Subcutaneous adipose tissue (tissue), 4 donors: Measurements from ENCODE around the gene PFKP. TPM values are rescaled to one million over a fixed set of nuclear protein-coding genes. Genes with fewer than 3 reads are reported as not detected.

Source experiments
- total RNA-seq, 4 donors: library from RNA; depleted of rRNA; stranded (reverse); fragments of >200 nt; gene quantifications; one replicate each; pipeline ENCODE4 v1.1.0, GENCODE V29; 2016
- TF ChIP-seq, protein P1 (sequence below): fragments of 450-650 bp; IDR thresholded peaks from one replicate; pipeline ENCODE4 v1.5.1; 2016; ENCODE audit warnings: low read depth, mild to moderate bottlenecking, control low read depth, antibody characterized with exemption, moderate library complexity

Gene PFKP
- total RNA-seq, 4 donors from 2014 or later, result 18.3 to 25.3 (median 20.0) TPM

DNA sequence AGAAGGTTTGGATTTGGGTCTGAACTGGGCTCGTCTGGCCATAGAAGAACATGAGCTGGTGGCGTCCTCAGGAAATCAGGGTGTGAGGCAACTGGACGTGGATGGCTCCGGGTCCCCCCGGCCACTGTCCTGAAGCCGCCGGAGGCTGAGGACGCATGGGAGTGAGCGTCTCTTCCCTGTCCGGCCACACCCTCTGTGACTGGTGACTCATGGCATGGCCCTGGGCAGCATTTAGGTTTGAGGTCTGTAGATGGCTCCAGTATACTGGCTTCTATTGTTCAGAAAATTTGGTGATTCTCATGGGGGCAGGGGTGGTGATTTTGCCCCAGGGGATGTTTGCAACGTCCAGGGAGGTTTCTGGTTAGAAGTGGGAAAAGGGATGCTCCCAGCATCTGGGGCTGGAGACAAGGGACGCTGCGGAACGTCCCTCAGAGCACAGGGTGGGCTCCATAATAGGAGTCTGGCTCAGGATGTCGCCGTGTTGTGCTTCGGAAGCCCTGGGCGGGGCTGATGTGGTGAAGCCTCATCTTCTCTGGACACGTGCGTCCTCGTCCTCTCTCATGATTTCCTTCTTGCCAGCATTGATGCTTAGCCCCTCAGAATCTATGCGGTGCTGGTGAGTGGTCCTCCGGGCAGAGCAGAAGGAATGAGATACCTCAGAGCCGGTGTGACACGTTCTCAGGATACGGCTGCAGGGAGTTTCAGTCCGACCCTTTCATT lies 55.3 kb downstream of the PFKP start:
- TF ChIP-seq, protein P1, sequence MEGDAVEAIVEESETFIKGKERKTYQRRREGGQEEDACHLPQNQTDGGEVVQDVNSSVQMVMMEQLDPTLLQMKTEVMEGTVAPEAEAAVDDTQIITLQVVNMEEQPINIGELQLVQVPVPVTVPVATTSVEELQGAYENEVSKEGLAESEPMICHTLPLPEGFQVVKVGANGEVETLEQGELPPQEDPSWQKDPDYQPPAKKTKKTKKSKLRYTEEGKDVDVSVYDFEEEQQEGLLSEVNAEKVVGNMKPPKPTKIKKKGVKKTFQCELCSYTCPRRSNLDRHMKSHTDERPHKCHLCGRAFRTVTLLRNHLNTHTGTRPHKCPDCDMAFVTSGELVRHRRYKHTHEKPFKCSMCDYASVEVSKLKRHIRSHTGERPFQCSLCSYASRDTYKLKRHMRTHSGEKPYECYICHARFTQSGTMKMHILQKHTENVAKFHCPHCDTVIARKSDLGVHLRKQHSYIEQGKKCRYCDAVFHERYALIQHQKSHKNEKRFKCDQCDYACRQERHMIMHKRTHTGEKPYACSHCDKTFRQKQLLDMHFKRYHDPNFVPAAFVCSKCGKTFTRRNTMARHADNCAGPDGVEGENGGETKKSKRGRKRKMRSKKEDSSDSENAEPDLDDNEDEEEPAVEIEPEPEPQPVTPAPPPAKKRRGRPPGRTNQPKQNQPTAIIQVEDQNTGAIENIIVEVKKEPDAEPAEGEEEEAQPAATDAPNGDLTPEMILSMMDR, result no peak

DNA sequence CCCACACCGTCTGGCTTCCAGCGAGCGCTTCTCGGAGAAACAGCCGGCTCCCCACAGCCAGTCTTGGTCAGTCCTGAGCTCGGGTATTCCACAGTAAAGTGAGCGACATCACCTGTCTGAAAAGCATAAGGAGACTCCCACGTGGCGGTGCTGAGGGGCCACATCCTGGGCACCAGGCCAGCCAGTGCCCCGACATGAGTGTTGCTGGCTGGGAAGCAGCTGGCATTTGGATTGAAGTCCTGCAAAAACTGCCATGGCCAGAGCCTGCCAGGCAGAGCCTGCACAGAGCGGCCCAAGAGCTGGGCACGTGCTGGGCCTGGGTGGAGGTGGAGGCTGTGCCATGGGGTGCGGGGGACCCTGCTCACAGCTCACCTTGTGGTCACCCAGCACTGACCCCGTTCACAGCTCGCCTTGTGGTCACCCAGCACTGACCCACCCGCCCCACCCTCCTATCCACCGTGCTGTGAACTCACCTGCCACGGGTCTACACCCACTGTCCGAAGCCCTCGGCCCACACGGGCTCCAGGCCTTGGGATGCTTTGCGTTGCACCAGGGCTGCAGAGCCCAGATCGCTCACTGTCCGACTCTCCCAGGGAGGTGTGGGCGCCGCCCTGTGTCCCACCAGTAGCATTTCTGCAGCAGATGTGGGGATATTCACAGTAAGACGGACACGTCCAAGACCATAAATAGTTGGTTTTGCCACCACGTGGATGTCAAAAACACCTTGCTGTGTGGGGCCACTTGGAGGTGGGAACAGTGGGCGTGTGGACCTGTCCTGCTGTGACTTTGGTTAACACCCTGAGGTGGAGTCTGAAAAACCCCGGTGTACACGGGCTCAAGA lies 56.4 kb downstream of the PFKP start:
- TF ChIP-seq, protein P1, result no peak

DNA sequence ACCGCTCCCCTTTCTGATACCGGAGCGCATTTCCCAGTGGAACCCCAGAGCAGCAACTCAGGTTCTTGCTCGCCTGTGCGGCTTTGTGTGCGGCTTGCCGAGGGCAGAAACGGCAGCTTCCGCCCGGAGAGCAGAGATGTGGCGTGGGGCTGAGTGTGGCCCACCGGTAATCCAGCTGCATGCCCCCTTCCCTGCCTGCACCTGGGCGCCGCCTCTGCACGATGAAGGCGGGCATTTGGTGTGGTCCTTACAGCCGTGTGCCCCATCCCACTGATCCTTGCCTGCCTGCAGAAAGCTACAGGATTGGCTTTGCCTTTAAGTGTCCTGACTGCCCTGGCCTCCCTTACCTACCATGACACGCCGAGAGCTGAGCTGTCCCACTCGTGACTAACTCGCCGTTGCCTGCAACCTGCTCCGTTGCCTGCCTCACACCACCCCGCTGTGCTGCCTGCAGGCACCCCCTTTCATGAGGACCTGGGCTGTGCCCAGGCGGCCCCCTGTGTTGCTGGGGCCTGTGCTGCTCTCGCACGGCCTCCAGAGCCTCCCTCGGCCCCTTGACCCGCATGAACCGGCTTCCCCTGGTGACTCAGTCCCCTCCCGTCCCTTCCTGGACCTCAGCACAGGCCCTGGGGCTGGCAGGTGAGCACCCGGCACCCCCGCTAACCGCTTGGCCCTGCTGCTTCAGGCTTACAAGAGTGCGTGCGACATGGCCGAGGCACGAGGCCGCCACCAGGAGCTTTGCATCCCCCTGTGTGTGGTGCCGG lies 57.2 kb downstream of the PFKP start:
- TF ChIP-seq, protein P1, result no peak

DNA sequence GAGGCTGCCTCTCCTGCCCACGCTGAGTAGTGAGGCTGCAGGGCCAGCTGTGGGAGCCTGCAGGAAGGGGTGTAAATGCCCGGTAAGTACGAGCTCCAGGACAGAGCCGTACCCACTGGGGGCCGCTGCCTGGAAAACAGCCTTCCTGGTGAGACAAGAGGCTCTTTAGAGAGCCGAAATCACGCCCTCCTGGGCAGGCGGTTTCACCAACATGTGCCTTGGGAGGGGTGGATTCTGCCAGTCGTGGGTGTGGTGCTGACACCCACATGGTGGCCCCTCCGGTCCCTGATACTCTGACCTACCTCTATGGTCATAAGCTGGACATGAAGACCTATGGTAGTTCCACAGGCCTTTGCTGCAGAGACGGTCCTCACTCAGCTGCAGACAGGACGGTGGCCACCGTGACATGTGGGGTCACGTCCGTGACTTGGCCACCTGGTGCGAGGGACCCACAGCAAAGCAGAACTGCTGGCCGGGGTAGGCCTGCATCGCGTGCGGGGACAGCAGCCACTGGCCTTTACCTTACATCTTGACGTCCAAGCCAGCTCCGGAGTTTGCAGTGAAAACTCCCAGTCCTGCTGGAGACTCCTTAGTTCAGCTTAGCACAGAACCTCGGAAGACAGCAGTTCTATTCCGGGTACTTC lies 58.3 kb downstream of the PFKP start:
- TF ChIP-seq, protein P1, result no peak

DNA sequence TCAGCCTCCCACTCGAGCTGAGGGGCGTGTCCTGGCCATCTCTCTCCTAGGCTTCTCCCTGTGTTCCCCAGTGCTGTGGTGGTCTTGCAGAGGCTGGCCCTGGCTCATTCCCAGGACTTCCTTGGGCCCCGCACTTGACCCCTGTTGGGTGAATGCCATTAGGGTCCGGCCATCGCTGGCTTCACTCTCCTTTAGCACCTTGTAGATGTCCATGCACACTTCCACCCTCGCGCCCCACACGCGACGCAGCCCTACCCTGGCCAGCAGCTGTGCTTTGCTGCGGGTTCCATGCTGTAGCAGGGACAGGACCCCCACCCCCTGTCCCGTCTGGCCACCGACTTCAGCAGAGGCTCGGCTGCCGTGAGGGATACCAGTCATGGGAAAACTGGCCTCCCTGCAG lies 58.9 kb downstream of the PFKP start:
- TF ChIP-seq, protein P1, result no peak

DNA sequence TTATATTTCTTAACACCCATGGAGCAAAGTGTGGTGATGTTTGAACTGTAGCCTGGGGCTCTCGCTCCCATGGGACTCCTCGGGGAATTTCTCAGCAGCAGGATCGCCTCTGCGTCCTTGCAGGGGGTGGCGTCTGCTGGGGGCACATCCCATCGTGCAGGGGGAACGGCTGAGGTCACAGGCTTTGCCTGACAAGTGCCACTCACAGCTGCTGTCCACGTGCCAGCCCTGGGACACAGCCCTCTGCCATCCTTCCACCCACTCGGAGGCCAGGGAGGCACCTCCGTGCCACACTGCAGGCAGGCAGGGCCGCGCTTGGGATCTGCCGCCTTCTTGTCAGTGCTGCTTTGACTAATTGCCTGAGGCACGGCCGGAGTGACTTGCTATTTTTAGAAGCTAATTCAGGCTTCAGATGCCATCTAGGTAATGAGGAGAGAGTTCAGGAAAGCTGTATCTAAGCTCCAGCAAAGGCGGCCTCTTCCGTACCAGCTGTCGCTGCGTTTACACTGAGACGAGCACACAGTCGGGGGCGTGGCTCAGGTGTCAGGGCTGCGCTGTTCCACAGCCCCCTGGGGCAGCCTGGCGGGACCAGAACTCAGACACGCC lies 59.5 kb downstream of the PFKP start:
- TF ChIP-seq, protein P1, result no peak
